GM12875 (cell line): Measurements from ENCODE around the gene PNLIP.

Experiments
- H3K4me3 ChIP-seq: one replicate; pipeline ENCODE4 v1.5.1; 2011; ENCODE audit warnings: low read depth, low read length, control low read depth
- TF ChIP-seq, protein P1 (sequence below): IDR thresholded peaks from 2 replicates; pipeline ENCODE4 v1.5.1; 2011; ENCODE audit warnings: low read depth, mild to moderate bottlenecking, control low read depth, inconsistent platforms, low read length, moderate library complexity, borderline replicate concordance; ENCODE audit not compliant: insufficient read depth

Gene PNLIP

DNA sequence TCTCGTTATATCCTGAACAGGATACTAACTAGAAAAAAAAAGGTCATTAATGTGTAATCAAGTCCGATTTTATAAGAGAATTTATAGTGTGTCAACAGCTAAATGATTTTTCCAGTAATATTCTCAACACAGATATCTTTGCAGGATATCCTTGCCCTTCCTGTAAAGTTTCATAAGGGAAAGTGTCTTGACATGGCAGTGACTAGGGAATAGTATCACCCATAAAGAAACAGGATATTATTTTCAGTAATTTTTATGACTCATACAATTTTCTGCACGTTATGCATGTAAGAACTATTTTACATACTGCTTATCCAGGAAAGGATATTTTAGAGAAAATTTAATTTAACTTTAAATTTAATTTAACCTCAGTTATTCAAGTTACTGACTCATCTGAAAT is 19.5 kb upstream of the PNLIP start:
- no peak overlapping the region for H3K4me3 ChIP-seq
- TF ChIP-seq, protein P1, sequence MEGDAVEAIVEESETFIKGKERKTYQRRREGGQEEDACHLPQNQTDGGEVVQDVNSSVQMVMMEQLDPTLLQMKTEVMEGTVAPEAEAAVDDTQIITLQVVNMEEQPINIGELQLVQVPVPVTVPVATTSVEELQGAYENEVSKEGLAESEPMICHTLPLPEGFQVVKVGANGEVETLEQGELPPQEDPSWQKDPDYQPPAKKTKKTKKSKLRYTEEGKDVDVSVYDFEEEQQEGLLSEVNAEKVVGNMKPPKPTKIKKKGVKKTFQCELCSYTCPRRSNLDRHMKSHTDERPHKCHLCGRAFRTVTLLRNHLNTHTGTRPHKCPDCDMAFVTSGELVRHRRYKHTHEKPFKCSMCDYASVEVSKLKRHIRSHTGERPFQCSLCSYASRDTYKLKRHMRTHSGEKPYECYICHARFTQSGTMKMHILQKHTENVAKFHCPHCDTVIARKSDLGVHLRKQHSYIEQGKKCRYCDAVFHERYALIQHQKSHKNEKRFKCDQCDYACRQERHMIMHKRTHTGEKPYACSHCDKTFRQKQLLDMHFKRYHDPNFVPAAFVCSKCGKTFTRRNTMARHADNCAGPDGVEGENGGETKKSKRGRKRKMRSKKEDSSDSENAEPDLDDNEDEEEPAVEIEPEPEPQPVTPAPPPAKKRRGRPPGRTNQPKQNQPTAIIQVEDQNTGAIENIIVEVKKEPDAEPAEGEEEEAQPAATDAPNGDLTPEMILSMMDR, result no peak

DNA sequence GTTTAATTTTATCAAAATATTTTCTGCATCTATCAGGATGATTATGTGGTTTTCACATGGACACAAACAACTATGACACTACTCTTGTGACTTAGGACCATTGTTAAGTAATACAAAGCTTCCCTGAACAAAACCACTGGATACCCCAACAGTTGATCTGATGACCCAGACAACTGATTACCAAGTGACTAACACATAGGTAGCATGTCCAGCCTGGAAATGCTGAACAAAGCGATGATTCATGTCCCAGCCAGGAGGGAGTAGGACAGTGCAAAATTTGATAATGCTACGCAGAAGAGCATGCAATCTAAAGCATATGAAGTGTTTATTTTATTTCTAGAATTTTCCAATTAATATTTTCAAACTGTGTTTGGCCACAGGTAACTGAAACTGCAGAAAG is 8.9 kb upstream of the PNLIP start:
- TF ChIP-seq, protein P1, result no peak
- H3K4me3 ChIP-seq, result no peak overlapping the region

DNA sequence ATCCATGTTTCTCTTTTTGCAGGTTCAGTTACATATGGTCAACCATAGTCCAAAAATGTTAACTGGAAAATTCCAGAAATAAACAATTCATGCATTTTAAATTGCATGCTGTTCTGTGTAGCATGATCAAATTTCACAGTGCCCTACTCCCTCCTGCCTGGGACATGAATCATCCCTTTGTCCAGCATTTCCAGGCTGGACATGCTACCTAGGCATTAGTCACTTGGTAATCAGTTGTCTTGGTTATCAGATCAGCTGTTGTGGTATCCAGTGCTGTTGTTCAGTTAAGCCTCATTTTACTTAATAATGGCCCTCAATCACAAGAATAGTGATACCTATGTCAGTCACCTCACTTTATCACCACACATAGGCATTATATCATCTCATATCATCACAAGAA is 7.3 kb upstream of the PNLIP start:
- TF ChIP-seq, protein P1, result no peak
- H3K4me3 ChIP-seq, result no peak overlapping the region

DNA sequence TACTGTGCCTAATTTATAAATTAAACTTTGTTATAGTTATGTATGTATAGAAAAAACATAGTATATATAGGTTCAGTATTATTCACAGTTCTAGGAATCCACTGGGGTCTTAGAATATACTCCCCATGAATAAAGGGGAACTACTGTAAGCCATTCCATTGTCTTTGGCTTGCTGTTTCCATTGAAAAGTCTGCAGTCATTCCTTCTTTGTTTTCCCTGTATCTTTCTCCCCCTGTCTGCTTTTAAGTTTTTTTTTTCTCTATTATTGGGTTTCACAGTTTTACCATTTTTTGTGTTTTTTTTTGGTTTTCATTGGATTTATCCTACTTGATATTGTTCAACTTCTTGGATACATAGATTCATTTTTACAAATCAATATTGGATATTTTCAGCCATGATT is 6.7 kb upstream of the PNLIP start:
- H3K4me3 ChIP-seq, result no peak overlapping the region
- TF ChIP-seq, protein P1, result no peak

DNA sequence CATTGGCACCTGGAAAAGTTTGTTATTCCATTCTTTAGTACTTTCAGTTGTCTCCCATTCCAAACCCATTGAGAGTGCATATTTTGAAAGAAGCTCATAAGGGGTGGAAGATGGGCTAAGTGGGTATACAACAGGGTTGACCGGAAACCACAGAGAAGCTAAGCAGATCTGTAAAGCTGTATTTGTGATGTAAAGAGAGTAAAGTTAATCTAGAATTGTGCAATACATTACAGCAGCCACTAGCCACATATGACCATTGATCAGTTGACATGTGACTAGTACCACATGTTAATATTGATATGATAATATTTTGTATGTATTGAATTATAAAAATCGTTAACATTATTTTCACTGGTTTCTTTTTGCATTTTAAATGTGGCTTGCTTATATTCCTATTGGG is 4.9 kb upstream of the PNLIP start:
- H3K4me3 ChIP-seq, result no peak overlapping the region
- TF ChIP-seq, protein P1, result no peak

DNA sequence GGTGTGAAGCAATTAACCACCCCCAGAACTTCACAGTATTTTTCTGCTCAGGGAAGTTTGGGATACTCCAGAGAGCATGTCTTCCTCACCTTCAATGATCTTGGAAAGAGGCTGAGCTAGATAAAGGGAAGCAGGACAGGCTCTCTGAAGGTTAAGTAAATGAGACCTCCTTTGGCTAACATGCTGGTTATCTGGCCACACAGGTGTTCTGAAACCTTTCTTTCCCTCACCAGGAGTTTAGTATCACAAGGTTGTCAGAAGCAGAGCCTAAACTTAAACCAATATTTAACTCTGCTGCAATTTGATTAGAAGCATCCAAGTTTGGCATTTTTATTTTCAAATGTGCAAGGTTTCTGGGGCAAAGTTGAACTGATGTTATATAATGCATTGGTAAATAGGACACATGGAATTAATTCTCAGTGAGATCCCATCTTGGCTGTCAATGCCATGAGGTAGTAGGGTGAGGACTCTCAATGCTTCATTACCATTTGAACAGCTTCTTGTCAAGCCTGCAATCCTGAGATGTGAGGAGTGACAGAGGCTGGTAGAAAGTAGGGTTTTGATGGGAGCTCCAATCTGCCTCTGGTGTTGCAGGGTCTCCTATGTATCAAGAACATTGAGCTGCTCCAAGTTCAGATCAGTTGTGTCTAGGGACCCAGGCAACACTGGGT is 3.6 kb upstream of the PNLIP start:
- H3K4me3 ChIP-seq, result no peak overlapping the region
- TF ChIP-seq, protein P1, result no peak

DNA sequence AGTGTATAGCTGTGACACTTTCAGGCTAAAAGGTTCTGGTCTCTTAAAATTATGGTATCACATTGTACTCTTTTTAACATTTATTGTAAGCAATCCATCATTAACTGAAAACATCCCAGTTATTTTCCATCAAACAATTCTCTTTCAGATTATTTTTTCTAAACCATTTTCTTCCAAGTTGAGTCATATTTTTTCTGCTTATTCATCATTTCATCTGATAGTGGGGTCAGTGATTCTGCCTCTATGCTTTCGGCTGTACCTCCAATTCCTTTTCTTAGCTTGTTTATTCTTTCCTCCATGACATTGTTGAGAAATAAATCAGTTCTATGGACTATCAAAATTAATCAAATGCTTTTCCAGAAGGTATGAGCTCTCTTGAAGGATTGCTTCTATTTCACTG is 609 bp upstream of the PNLIP start:
- H3K4me3 ChIP-seq, result no peak overlapping the region
- TF ChIP-seq, protein P1, result no peak
